Activated CD8-positive, alpha-beta memory T cell treated with anti-CD3 and anti-CD28 coated beads, Interleukin-2, amount 50 U/mL, for 48 hours (primary cell): Measurements from ENCODE around the gene SLC26A4.

Experiments used
- DNase-seq: peaks from one replicate; pipeline ENCODE4 v3.0.0-alpha.2; 2020

Gene SLC26A4

GRCh38 chr7:107754642-107755041 is 94.0 kb downstream of the SLC26A4 start:
- no peak for DNase-seq

GRCh38 chr7:107758667-107759066 is 98.0 kb downstream of the SLC26A4 start:
- no peak for DNase-seq

DNA sequence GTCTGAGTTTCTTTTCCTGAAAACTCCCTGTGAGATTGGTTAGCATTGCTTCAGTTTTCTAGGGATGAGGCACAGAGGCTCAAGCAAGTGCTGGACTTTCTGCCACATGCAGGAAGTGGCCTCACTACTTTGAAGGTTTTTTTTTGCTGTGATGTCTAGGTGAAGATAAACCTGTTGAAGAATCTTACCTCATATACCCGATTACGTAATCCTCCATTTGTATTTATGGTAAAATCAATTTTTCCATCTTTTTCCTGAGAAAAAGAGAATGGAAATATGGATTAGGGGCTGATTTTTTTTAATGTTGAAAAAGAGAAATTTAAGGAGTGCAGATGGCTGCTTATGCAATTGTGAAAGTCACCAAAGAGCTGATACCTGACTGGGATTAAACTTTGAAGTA is 106.8 kb downstream of the SLC26A4 start:
- no peak for DNase-seq
